Skeletal muscle satellite cell (primary cell): ENCODE measurements around the gene RGS14.
A peak's percentile ranks its signal among the peaks of the same experiment; 100 is the strongest.
"Not testable (repeated sequence)": the region's sequence is repeated elsewhere in the genome, so short reads cannot be mapped to it uniquely, and the experiment has no call there.

ENCODE experiments used
- H3K27me3 ChIP-seq: 2 replicates; pipeline ENCODE4 v1.7.0; 2013; ENCODE audit warnings: low read length; ENCODE audit not compliant: control insufficient read depth, insufficient read depth
- H3K36me3 ChIP-seq: 2 replicates; pipeline ENCODE4 v1.7.0; 2013; ENCODE audit warnings: mild to moderate bottlenecking, control low read depth, low read length; ENCODE audit not compliant: insufficient read depth
- H3K4me1 ChIP-seq: 2 replicates; pipeline ENCODE4 v1.7.0; 2013; ENCODE audit warnings: low read length; ENCODE audit not compliant: control insufficient read depth, insufficient read depth
- H3K4me2 ChIP-seq: 2 replicates; pipeline ENCODE4 v1.7.0; 2013; ENCODE audit warnings: mild to moderate bottlenecking, low read length
- H3K4me3 ChIP-seq: 2 replicates; pipeline ENCODE4 v1.7.0; 2013; ENCODE audit warnings: low read length
- H3K9ac ChIP-seq: 2 replicates; pipeline ENCODE4 v1.7.0; 2013; ENCODE audit warnings: mild to moderate bottlenecking, low read depth, low read length, moderate library complexity
- H3K9me3 ChIP-seq: replicated peaks from 2 replicates; pipeline ENCODE4 v1.7.0; 2013; ENCODE audit warnings: mild to moderate bottlenecking, control low read depth, low read length

RGS14 gene

DNA sequence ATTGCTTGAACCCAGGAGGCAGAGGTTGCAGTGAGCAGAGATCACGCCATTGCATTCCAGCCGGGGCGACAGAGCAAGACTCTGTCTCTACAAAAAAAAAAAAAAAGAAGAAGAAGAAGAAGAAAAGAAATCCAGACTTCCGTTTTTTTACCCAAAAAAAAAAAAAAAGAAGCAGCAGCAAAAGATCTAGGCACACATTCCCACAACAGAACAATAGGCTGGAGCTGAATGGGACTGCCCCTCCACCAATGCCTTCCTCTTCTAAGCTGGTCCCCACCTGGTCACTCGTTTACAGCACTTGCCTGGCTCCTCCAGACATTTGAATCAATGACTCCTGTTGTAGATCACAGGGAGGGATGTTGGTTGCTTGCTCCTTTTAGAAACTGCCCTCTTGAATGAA lies 4.6 kb upstream of the RGS14 start:
- Histone ChIP-seq H3K9ac (no peak overlapping the region), H3K4me3 (no peak overlapping the region), H3K36me3 (peaks cover 3% of the 10 kb centered on the region), H3K4me1 (peaks cover 27% of the 10 kb centered on the region), H3K4me2 (no peak overlapping the region), H3K9me3 (no peaks in the 10 kb centered on the region), H3K27me3 (peaks cover 17% of the 10 kb centered on the region)

DNA sequence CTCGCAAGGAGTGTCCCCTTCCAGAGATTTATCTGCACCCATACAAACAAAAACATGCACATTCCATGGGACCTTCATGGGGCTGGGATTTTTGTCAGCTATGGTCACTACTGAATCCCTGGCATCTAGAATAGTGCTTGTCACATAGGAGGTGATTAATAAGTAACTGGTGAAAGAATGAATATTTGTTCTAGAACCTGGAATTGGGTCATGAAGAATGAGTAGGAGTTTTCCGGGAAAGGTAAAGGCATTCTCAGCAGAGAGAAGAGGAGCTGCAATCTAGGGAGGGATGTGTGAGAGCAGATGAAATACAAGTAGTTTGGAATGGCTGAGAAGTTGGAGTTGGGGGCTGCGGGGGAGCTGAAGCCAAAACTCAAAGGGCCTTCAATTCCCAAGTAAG lies 3.5 kb upstream of the RGS14 start:
- Histone ChIP-seq H3K4me2 (no peak overlapping the region), H3K4me3 (no peak overlapping the region), H3K36me3 (peaks cover 1% of the 10 kb centered on the region), H3K4me1 (peaks cover 24% of the 10 kb centered on the region), H3K9me3 (no peaks in the 10 kb centered on the region), H3K9ac (no peak overlapping the region), H3K27me3 (peaks cover 27% of the 10 kb centered on the region)

DNA sequence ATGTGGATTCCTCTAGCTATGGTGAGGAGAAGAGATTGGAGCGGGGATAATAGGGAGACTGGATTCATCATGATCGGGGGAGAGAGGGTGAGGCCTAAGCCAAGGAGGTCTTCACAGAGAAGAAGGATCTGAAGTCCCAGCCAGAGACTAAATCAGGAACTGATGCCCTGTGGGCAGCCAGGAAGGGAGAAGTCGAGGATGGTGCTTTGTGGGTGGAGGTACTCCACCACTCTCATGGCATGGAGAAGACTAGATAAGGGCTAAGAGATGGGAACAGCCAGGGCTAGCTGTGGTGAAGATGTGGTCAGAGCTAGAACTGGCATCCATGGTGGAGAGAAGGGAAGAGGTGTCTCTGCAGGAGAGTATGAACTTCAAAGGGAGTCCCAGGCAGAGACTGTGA lies 3.0 kb upstream of the RGS14 start:
- no peak overlapping the region for H3K4me3 ChIP-seq
- H3K9me3 ChIP-seq: no peaks in the 10 kb centered on the region
- H3K27me3 ChIP-seq: peaks cover 32% of the 10 kb centered on the region
- H3K9ac ChIP-seq: no peak overlapping the region
- no peaks in the 10 kb centered on the region for H3K36me3 ChIP-seq
- H3K4me1 ChIP-seq: peaks cover 21% of the 10 kb centered on the region
- H3K4me2 ChIP-seq: no peak overlapping the region

DNA sequence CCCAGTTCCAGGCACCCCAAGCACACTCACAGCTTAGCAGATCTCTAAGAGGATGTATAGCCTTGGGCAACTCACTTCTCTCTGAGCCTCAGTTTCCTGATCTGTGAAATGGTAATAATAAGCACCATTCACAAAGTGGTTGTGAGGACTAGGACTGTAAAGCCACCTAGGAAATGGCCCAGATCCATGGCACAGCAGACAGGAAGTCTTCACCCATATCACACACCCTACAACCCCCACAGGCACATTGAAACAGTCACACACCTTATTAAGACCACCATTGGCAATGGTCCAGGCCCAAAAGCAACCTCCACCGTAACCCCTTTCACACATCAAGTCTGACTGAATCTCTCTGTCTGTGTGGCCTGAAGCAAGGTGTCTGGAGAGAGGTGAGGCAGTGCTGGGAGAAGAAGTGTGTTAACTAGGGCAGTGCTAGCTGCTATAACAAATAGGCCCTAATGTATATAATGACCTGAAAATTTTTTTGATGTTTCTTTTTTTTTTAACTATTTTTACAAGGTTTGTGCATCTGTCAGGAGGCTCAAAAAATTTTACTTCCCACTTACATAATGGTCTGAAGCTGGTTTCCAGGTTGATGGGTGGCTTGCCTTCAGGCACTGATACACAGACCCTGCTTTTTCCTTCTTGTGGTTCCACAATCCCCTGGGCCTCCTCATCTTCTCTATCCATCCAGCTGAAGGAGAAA lies 2.4 kb upstream of the RGS14 start:
- Histone ChIP-seq H3K4me2 (no peak overlapping the region), H3K9me3 (no peaks in the 10 kb centered on the region), H3K4me1 (peaks cover 15% of the 10 kb centered on the region), H3K4me3 (no peak overlapping the region), H3K36me3 (no peaks in the 10 kb centered on the region), H3K27me3 (peaks cover 36% of the 10 kb centered on the region), H3K9ac (no peak overlapping the region)

DNA sequence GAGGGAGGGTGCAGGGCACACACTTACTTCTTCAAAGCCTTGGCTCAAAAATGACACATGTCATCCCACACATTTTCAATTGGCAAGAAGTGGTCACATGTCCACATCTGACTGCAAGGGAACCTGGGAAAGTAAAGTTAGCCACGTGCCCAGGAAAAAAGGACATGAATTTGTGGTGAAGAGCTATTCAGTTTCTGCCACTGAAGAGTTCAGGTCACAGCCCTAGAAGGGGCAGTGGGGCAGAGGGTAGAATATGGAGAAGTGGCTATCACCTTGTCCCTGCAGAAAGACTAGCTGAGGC lies 1.9 kb upstream of the RGS14 start:
- Histone ChIP-seq H3K4me3 (no peak overlapping the region), H3K36me3 (no peaks in the 10 kb centered on the region), H3K4me2 (no peak overlapping the region), H3K9ac (no peak overlapping the region), H3K4me1 (peaks cover 10% of the 10 kb centered on the region), H3K9me3 (no peaks in the 10 kb centered on the region), H3K27me3 (peaks cover 36% of the 10 kb centered on the region)

DNA sequence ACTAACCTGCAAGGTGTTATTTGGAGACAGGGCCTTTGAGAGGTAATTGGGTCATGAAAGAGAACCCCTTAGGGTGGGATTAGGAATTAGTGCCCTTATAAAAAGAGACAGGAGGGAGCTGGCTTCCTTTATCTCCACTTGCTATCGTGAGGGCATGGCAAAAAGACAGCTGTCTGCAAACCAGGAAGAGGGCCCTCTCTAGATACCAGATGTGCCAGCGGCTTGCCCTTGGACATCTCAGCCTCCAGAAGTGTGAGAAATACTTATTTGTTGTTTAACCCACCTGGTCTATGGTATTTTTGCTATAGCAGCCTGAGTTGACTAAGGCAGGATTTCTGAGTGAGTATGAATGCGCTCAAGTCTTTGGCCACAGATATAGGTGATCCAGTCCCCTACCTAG lies 978 bp upstream of the RGS14 start:
- Histone ChIP-seq H3K4me3 (no peak overlapping the region), H3K27me3 (peaks cover 44% of the 10 kb centered on the region), H3K9me3 (no peaks in the 10 kb centered on the region), H3K9ac (no peak overlapping the region), H3K4me1 (peaks cover 9% of the 10 kb centered on the region), H3K36me3 (no peaks in the 10 kb centered on the region), H3K4me2 (no peak overlapping the region)

DNA sequence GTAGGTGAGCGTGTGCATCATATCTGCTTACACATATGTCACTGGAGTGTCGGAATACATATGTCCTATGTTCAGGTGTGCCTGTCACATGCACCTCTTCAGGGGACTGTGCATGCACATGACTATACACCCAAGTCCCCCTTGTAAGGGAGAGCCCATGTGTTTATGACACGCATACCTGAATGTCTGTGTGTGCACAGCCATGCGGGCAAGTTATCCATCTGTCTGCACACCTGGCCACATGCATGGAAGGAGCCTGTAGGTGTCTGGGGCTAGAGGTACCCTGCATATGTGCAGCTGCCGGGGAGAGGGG lies 622 bp upstream of the RGS14 start:
- Histone ChIP-seq H3K36me3 (no peaks in the 10 kb centered on the region), H3K9ac (no peak overlapping the region), H3K4me1 (peaks cover 7% of the 10 kb centered on the region), H3K9me3 (no peaks in the 10 kb centered on the region), H3K27me3 (peaks cover 47% of the 10 kb centered on the region), H3K4me2 (no peak overlapping the region), H3K4me3 (no peak overlapping the region)

DNA sequence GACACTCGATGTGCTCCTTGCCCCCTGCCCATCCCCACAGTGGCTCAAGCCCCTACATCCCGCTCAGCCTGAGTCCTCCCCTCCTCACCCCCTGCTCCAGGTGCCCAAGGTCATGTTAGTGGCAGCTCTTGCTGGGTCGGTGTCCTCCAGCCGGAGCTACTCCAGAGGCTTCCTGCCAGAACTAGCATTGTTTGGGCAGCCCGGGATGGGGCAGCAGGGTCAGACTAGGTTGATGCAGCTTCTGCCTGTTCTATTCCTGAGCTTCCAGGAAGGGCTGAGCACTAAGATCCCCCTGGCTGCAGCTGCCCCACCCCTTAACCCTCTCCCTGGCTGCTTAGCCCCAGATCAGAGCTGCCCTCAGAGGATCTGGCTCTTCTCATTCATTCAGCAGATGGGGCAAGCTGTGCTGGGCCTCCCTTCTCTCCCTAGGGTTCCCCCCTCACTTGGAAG lies 671 bp downstream of the RGS14 start:
- H3K9ac ChIP-seq: no peak overlapping the region

DNA sequence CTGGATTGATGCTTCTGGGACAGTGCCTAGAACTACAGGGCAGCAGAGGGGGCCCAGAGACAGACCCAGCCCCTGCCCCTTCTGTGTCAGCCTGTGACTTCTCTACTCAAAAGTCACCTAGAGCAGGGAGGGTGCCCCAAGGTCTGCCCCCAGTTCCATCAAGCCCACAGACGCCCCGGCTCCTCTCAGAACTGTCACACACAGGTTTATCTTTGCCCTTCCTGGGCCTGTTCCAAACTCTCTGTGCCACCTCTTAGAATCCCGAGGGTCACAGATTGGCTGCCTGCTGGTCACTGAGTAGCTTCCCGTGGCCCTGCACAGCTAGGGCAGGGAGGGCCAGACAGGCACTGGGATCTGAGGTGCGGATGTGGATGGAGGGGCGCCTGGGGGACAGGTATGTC lies 1.7 kb downstream of the RGS14 start:
- H3K4me1 ChIP-seq: peaks cover 12% of the 10 kb centered on the region

More for the DNA sequence above, 671 bp downstream of the RGS14 start:
- no peaks in the 10 kb centered on the region for H3K9me3 ChIP-seq
- peak overlapping the region; percentile 64 for H3K4me2 ChIP-seq
- H3K36me3 ChIP-seq: no peaks in the 10 kb centered on the region
- H3K4me3 ChIP-seq: no peak overlapping the region
- peaks cover 11% of the 10 kb centered on the region for H3K4me1 ChIP-seq
- peaks cover 50% of the 10 kb centered on the region for H3K27me3 ChIP-seq

DNA sequence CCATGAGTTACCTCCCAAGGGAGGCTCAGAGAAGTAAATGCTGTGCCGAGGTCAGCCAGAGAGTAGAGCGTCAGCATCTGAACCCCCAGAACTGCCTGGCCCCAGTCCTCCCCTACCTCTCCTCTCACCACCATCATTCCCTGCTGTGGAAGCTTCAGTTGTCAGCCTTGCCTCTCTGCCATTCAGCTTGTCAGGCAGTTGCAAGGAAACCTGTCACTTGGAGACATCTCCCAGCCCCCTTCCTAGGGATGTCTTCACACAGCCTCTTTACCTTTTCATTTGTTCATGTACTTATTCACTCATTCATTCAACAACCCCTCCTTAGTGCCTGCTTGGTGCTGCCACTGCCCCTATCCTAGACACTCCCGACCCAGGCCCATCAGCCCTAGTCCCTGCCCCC lies 2.1 kb downstream of the RGS14 start:
- H3K9me3 ChIP-seq: no peaks in the 10 kb centered on the region

More for the DNA sequence above, 1.7 kb downstream of the RGS14 start:
- Histone ChIP-seq H3K36me3 (no peaks in the 10 kb centered on the region), H3K4me2 (no peak overlapping the region), H3K9me3 (no peaks in the 10 kb centered on the region), H3K4me3 (no peak overlapping the region), H3K27me3 (peaks cover 50% of the 10 kb centered on the region), H3K9ac (no peak overlapping the region)

DNA sequence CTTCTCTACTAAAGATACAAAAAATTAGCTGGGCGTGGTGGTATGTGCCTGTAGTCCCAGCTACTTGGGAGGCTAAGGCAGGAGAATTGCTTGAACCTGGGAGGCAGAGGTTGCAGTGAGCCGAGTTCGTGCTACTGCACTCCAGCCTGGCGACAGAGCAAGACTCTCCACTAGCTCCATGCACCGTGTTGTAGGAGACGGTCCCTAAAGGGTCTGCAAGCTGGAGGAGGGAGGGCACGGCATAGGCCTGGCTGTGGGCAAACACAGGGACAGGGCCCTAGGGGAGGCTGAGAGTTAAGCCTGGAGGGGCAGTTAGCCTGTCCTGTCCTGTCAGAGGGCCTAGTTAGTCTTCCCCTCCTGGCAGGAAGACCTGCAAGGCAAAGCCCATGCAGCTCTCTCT lies 3.0 kb downstream of the RGS14 start:
- not testable (repeated sequence) for H3K9me3 ChIP-seq, H3K4me3 ChIP-seq, H3K9ac ChIP-seq, H3K4me2 ChIP-seq, H3K36me3 ChIP-seq
- Histone ChIP-seq H3K4me1 (peaks cover 12% of the 10 kb centered on the region), H3K27me3 (peaks cover 48% of the 10 kb centered on the region)

More for the DNA sequence above, 2.1 kb downstream of the RGS14 start:
- peaks cover 12% of the 10 kb centered on the region for H3K4me1 ChIP-seq
- no peak overlapping the region for H3K4me3 ChIP-seq
- H3K36me3 ChIP-seq: no peaks in the 10 kb centered on the region
- no peak overlapping the region for H3K9ac ChIP-seq
- no peak overlapping the region for H3K4me2 ChIP-seq
- H3K27me3 ChIP-seq: peaks cover 48% of the 10 kb centered on the region

DNA sequence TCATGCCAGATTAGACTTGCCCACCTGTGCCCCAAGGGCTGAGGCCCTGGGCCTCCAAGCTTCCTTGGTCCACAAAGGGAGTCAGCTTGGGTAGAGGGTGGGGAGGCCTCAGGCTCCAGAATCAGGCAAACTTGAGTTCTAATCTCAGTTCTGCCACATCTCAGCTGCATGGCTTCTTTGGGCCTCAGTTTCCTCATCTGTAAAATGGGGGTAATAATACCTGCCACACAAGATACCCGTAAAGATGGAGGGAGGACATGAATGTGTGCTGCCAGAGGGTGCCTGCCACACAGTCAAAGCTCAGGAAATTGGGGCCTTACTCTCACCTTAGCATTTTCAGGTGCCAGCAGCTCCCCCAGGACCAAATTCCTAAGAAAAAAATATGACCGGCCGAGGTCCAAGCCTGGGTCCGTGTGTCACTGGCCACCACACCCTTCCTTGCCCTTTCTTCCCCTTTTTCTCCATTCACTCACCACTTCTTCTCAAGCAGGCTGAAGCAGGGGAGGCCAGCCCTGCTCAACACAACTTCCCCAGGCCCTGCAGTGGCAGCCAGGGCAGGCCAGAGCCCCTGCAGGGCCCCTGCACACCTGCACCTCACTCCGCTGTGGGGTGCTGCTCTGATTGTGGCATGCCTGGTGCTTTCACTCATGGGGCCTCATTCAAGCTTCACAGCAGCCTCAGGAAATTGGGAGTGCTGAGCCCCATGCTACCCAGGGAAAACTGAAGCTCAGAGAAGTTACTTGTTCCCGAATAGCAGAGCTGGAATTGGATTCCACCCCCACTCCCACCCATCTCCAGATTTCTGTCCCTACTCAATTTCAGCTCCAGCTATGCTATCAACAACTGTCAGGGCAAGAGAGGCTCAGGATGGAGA lies 3.9 kb downstream of the RGS14 start:
- Histone ChIP-seq H3K4me3 (no peak overlapping the region), H3K9me3 (no peaks in the 10 kb centered on the region), H3K36me3 (no peaks in the 10 kb centered on the region), H3K4me2 (no peak overlapping the region), H3K4me1 (peaks cover 12% of the 10 kb centered on the region), H3K9ac (no peak overlapping the region), H3K27me3 (peaks cover 48% of the 10 kb centered on the region)
